H9 (cell line): ENCODE results near the gene P4HA1. TPM values are rescaled to one million over a fixed set of nuclear protein-coding genes. Genes with fewer than 3 reads are reported as not detected.
A peak's percentile ranks its signal among the peaks of the same experiment; 100 is the strongest.

Source experiments
- DNase-seq: peaks from one replicate; pipeline ENCODE4 v3.0.0-alpha.2; 2017
- H2AFZ ChIP-seq: one replicate; pipeline ENCODE4 v1.6.1; 2013; ENCODE audit warnings: mild to moderate bottlenecking, low read length, control low read depth, moderate library complexity
- H2AK5ac ChIP-seq: 2 replicates; pipeline ENCODE4 v1.6.1; 2013; ENCODE audit warnings: low read length, control low read depth, mixed read lengths; ENCODE audit not compliant: insufficient read length
- H2BK120ac ChIP-seq: one replicate; pipeline ENCODE4 v1.6.1; 2013; ENCODE audit warnings: low read depth, mild to moderate bottlenecking, low read length, control low read depth, inconsistent platforms; ENCODE audit not compliant: poor library complexity, severe bottlenecking
- H2BK12ac ChIP-seq: 2 replicates; pipeline ENCODE4 v1.6.1; 2013; ENCODE audit warnings: low read length, control low read depth, mixed read lengths, low read depth; ENCODE audit not compliant: insufficient read length
- H2BK15ac ChIP-seq: 2 replicates; pipeline ENCODE4 v1.6.1; 2013; ENCODE audit warnings: low read depth, low read length, control low read depth
- H2BK20ac ChIP-seq: one replicate; pipeline ENCODE4 v1.6.1; 2013; ENCODE audit warnings: low read depth, mild to moderate bottlenecking, low read length, control low read depth, inconsistent platforms; ENCODE audit not compliant: poor library complexity, severe bottlenecking
- H2BK5ac ChIP-seq: 2 replicates; pipeline ENCODE4 v1.6.1; 2013; ENCODE audit warnings: low read length, control low read depth, mixed read lengths; ENCODE audit not compliant: insufficient read length
- H3K14ac ChIP-seq: 2 replicates; pipeline ENCODE4 v1.6.1; 2013; ENCODE audit warnings: low read length, control low read depth; ENCODE audit not compliant: insufficient read depth
- H3K18ac ChIP-seq: 2 replicates; pipeline ENCODE4 v1.6.1; 2013; ENCODE audit warnings: low read depth, mild to moderate bottlenecking, mixed read lengths, low read length, control low read depth; ENCODE audit not compliant: insufficient read length
- H3K23ac ChIP-seq: 2 replicates; pipeline ENCODE4 v1.6.1; 2013; ENCODE audit warnings: low read length, control low read depth, mixed read lengths, low read depth; ENCODE audit not compliant: insufficient read length
- H3K23me2 ChIP-seq: 2 replicates; pipeline ENCODE4 v1.6.1; 2013; ENCODE audit warnings: low read depth, mild to moderate bottlenecking, mixed read lengths, low read length, control low read depth; ENCODE audit not compliant: insufficient read length, poor library complexity, severe bottlenecking
- H3K27ac ChIP-seq: 2 replicates; pipeline ENCODE4 v1.5.1; 2013; ENCODE audit warnings: low read length, control low read depth, mixed read lengths, low read depth; ENCODE audit not compliant: insufficient read length
- H3K27me3 ChIP-seq: 2 replicates; pipeline ENCODE4 v1.6.1; 2013; ENCODE audit warnings: low read length, control low read depth, inconsistent platforms; ENCODE audit not compliant: insufficient read depth
- H3K4ac ChIP-seq: 2 replicates; pipeline ENCODE4 v1.6.1; 2013; ENCODE audit warnings: low read depth, mild to moderate bottlenecking, control low read depth, inconsistent platforms, low read length, moderate library complexity
- H3K4me1 ChIP-seq: 2 replicates; pipeline ENCODE4 v1.6.1; 2013; ENCODE audit warnings: low read length, control low read depth, inconsistent platforms; ENCODE audit not compliant: insufficient read depth
- H3K4me2 ChIP-seq: 2 replicates; pipeline ENCODE4 v1.6.1; 2013; ENCODE audit warnings: low read length, control low read depth, mixed read lengths; ENCODE audit not compliant: insufficient read length, insufficient read depth
- H3K56ac ChIP-seq: 2 replicates; pipeline ENCODE4 v1.6.1; 2013; ENCODE audit warnings: low read depth, mild to moderate bottlenecking, mixed read lengths, low read length, control low read depth; ENCODE audit not compliant: insufficient read length
- H3K79me1 ChIP-seq: 2 replicates; pipeline ENCODE4 v1.6.1; 2013; ENCODE audit warnings: low read depth, mild to moderate bottlenecking, moderate library complexity, low read length, control low read depth, inconsistent platforms; ENCODE audit not compliant: insufficient read depth, poor library complexity, severe bottlenecking
- H3K79me2 ChIP-seq: 2 replicates; pipeline ENCODE4 v1.6.1; 2013; ENCODE audit warnings: low read length, control low read depth, inconsistent platforms; ENCODE audit not compliant: insufficient read depth
- H3K9ac ChIP-seq: 2 replicates; pipeline ENCODE4 v1.6.1; 2013; ENCODE audit warnings: low read length, control low read depth, mixed read lengths; ENCODE audit not compliant: insufficient read length; ENCODE audit errors: extremely low read depth
- H3K9me3 ChIP-seq: one replicate; pipeline ENCODE4 v1.6.1; 2013; ENCODE audit warnings: low read depth, low read length, inconsistent platforms; ENCODE audit not compliant: control insufficient read depth
- H3T11ph ChIP-seq: one replicate; pipeline ENCODE4 v1.6.1; 2013; ENCODE audit warnings: mild to moderate bottlenecking, low read length, control low read depth, inconsistent platforms
- H4K20me1 ChIP-seq: one replicate; pipeline ENCODE4 v1.6.1; 2013; ENCODE audit not compliant: control insufficient read depth, insufficient read length, insufficient read depth
- H4K5ac ChIP-seq: 2 replicates; pipeline ENCODE4 v1.6.1; 2013; ENCODE audit warnings: low read depth, mild to moderate bottlenecking, mixed read lengths, low read length, control low read depth; ENCODE audit not compliant: insufficient read length
- H4K8ac ChIP-seq: replicated peaks from 2 replicates; pipeline ENCODE4 v1.6.1; 2013; ENCODE audit warnings: low read length, control low read depth, mixed read lengths, low read depth; ENCODE audit not compliant: insufficient read length
- H4K91ac ChIP-seq: 2 replicates; pipeline ENCODE4 v1.6.1; 2013; ENCODE audit warnings: low read depth, mild to moderate bottlenecking, moderate library complexity, mixed read lengths, low read length, control low read depth; ENCODE audit not compliant: insufficient read length
- H3K27ac Mint-ChIP-seq, 3 experiments: 2 replicates in 2 of 3; 3 replicates in 1 of 3; pipeline ENCODE4 v1.8.0; 2020 to 2021; ENCODE audit warnings: mixed read lengths in 3 of 3, mild to moderate bottlenecking in 1 of 3, moderate library complexity in 1 of 3
- H3K27me3 Mint-ChIP-seq: 2 replicates; pipeline ENCODE4 v1.8.0; 2021; ENCODE audit warnings: low read depth, mild to moderate bottlenecking, moderate library complexity, mixed read lengths
- H3K36me3 Mint-ChIP-seq, 3 experiments: 2 replicates in 2 of 3; 3 replicates in 1 of 3; pipeline ENCODE4 v1.8.0; 2020 to 2021; ENCODE audit warnings: low read depth in 3 of 3, mixed read lengths in 3 of 3; ENCODE audit not compliant: insufficient read depth in 1 of 3
- H3K4me1 Mint-ChIP-seq, 2 experiments: 2 replicates each; pipeline ENCODE4 v1.8.0; 2020; ENCODE audit warnings: mixed read lengths in 2 of 2
- H3K4me3 Mint-ChIP-seq, 2 experiments: 2 replicates in 1 of 2; 3 replicates in 1 of 2; pipeline ENCODE4 v1.8.0; 2020 to 2021; ENCODE audit warnings: mild to moderate bottlenecking in 2 of 2, mixed read lengths in 2 of 2, moderate library complexity in 1 of 2
- H3K9me3 Mint-ChIP-seq, 2 experiments: 2 replicates in 1 of 2; 3 replicates in 1 of 2; pipeline ENCODE4 v1.8.0; 2020; ENCODE audit warnings: mild to moderate bottlenecking in 2 of 2, mixed read lengths in 2 of 2, moderate library complexity in 1 of 2
- WGBS: extraction: QIAGEN DNeasy Blood & Tissue Kit; methylation state at CpG from one replicate; pipeline ENCODE4 v1.1.7; 2013; ENCODE audit warnings: missing lambda C conversion rate, low lambda C conversion rate, mixed read lengths; ENCODE audit not compliant: insufficient read length; ENCODE audit errors: extremely low coverage; 5-methylcytosine and 5-hydroxymethylcytosine counted together
- total RNA-seq: library from RNA; stranded (reverse); gene quantifications from 2 replicates; pipeline ENCODE4 v1.2.1, GENCODE V29; 2021
- TF ChIP-seq, protein P1 (sequence below): fragments of 200-600 bp; sonication (generic); conservative IDR thresholded peaks from 3 replicates; pipeline ENCODE4 v1.8.0; 2021; ENCODE audit warnings: antibody characterized with exemption, mild to moderate bottlenecking

P4HA1 gene
- total RNA-seq, 1 experiment from 2014 or later: 48.6 TPM

GRCh38 chr10:72981028-72981881, 115.4 kb downstream of the P4HA1 start:
- Histone ChIP-seq H3K4ac (no peak overlapping the region), H3K23me2 (no peaks in the 10 kb centered on the region), H4K5ac (no peak overlapping the region), H3T11ph (no peak overlapping the region), H3K27me3 (no peaks in the 10 kb centered on the region), H2BK15ac (no peak overlapping the region), H3K56ac (no peak overlapping the region), H3K18ac (no peak overlapping the region), H4K8ac (no peak overlapping the region), H3K79me2 (no peaks in the 10 kb centered on the region), H2BK20ac (no peak overlapping the region), H3K4me2 (no peak overlapping the region), H2AFZ (no peak overlapping the region), H2BK120ac (no peak overlapping the region), H2AK5ac (no peak overlapping the region), H2BK12ac (no peak overlapping the region), H3K9ac (no peak overlapping the region), H3K14ac (no peak overlapping the region; the same call in 1 of the 2 replicates), H4K91ac (no peak overlapping the region), H3K27ac (no peak overlapping the region), H3K23ac (no peak overlapping the region), H3K9me3 (no peaks in the 10 kb centered on the region), H2BK5ac (no peak overlapping the region), H3K4me1 (no peaks in the 10 kb centered on the region), H3K79me1 (no peaks in the 10 kb centered on the region), H4K20me1 (no peaks in the 10 kb centered on the region)
- WGBS: no CpG with 5 or more reads among the region's 4 CpGs
- DNase-seq: no peak
- TF ChIP-seq, protein P1, sequence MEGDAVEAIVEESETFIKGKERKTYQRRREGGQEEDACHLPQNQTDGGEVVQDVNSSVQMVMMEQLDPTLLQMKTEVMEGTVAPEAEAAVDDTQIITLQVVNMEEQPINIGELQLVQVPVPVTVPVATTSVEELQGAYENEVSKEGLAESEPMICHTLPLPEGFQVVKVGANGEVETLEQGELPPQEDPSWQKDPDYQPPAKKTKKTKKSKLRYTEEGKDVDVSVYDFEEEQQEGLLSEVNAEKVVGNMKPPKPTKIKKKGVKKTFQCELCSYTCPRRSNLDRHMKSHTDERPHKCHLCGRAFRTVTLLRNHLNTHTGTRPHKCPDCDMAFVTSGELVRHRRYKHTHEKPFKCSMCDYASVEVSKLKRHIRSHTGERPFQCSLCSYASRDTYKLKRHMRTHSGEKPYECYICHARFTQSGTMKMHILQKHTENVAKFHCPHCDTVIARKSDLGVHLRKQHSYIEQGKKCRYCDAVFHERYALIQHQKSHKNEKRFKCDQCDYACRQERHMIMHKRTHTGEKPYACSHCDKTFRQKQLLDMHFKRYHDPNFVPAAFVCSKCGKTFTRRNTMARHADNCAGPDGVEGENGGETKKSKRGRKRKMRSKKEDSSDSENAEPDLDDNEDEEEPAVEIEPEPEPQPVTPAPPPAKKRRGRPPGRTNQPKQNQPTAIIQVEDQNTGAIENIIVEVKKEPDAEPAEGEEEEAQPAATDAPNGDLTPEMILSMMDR: no peak
- Mint-ChIP-seq H3K9me3 (peaks cover 36 to 39% of the 10 kb centered on the region in 2 experiments), H3K36me3 (peaks cover 8 to 33% (median 23%) of the 10 kb centered on the region in 3 experiments), H3K27me3 (no peaks in the 10 kb centered on the region), H3K27ac (peak overlapping the region in 1 of 3 experiments; percentile 21; a peak in 1 of 7 replicates), H3K4me3 (no peak overlapping the region), H3K4me1 (peaks cover 0 to 5% of the 10 kb centered on the region in 2 experiments; a peak in 1 of 4 replicates)
